ENCODE measurements around the gene DNAI2.

Gene DNAI2

GRCh38 chr17:74274060-74274708 lies at the start of gene DNAI2:
Gene DNAI2 (plus strand): TSS chr17:74274234. CDS start chr17:74281818, 7,584 bp downstream.
- H3K4me3 ChIP-seq (ENCODE audit: low read depth, low read length): no peak within 1 kb of the TSS
- DNase-seq (ENCODE audit: low read depth): no peak
- TF ChIP-seq CTCF (IDR thresholded peaks at IDR 0.05; ENCODE audit: control insufficient read depth, extremely low read depth, insufficient read depth): no peak

GRCh38 chr17:74224959-74225725 lies 48.9 kb upstream of the DNAI2 start:
- no peak for DNase-seq (ENCODE audit: low read depth)
- no peak for TF ChIP-seq CTCF (IDR thresholded peaks at IDR 0.05; ENCODE audit: control insufficient read depth, extremely low read depth, insufficient read depth)
- no peak overlapping the region for H3K4me3 ChIP-seq (ENCODE audit: low read depth, low read length)

GRCh38 chr17:74226252-74226651 lies 47.8 kb upstream of the DNAI2 start:
- TF ChIP-seq CTCF (IDR thresholded peaks at IDR 0.05; ENCODE audit: control insufficient read depth, extremely low read depth, insufficient read depth): no peak
- no peak for DNase-seq (ENCODE audit: low read depth)
- H3K4me3 ChIP-seq (ENCODE audit: low read depth, low read length): no peak overlapping the region

GRCh38 chr17:74227271-74228080 lies 46.6 kb upstream of the DNAI2 start:
- no peak for TF ChIP-seq CTCF (IDR thresholded peaks at IDR 0.05; ENCODE audit: control insufficient read depth, extremely low read depth, insufficient read depth)
- no peak overlapping the region for H3K4me3 ChIP-seq (ENCODE audit: low read depth, low read length)
- DNase-seq (ENCODE audit: low read depth): no peak

- TF ChIP-seq CTCF (IDR thresholded peaks at IDR 0.05; ENCODE audit: control insufficient read depth, extremely low read depth, insufficient read depth): no peak
- no peak for DNase-seq (ENCODE audit: low read depth)
- no peak overlapping the region for H3K4me3 ChIP-seq (ENCODE audit: low read depth, low read length)
These were observed 45.6 kb upstream of the DNAI2 start for GRCh38 chr17:74228306-74228978.

- H3K4me3 ChIP-seq (ENCODE audit: low read depth, low read length): no peak overlapping the region
- DNase-seq (ENCODE audit: low read depth): no peak
- no peak for TF ChIP-seq CTCF (IDR thresholded peaks at IDR 0.05; ENCODE audit: control insufficient read depth, extremely low read depth, insufficient read depth)
These were observed 43.1 kb upstream of the DNAI2 start for GRCh38 chr17:74230896-74231295.

All from LNCaP clone FGC (cell line).